HepG2 (cell line): ENCODE data around the gene KDM4E. TPM values are rescaled to one million over a fixed set of nuclear protein-coding genes. Genes with fewer than 3 reads are reported as not detected.

Experiments
- CTCF ChIP-seq: sonication (generic); formaldehyde crosslinking; IDR thresholded peaks from 2 replicates; pipeline ENCODE4 v1.5.0; 2020; ENCODE audit warnings: mild to moderate bottlenecking, missing genetic modification reagents, moderate library complexity
- DRAP1 ChIP-seq: IDR thresholded peaks from 2 replicates; pipeline ENCODE4 v1.6.1; 2016; ENCODE audit warnings: missing genetic modification reagents, missing compliant biosample characterization
- EED ChIP-seq: sonication (generic); formaldehyde crosslinking; IDR thresholded peaks from 2 replicates; pipeline ENCODE4 v1.5.0; 2020; ENCODE audit warnings: mild to moderate bottlenecking, missing genetic modification reagents
- FOXP1 ChIP-seq, 2 experiments: fragments of 450-650 bp in 1 of 2; IDR thresholded peaks; 2 replicates each; pipeline ENCODE4 v1.6.1; 2017 to 2018; ENCODE audit warnings: antibody characterized with exemption in 1 of 2
- GMEB2 ChIP-seq: IDR thresholded peaks from 2 replicates; pipeline ENCODE4 v1.6.1; 2016; ENCODE audit warnings: missing biosample characterization, missing genetic modification reagents, low read depth
- IKZF1 ChIP-seq: fragments of 450-650 bp; IDR thresholded peaks from 2 replicates; pipeline ENCODE4 v1.7.1; 2016
- NR2F2 ChIP-seq: IDR thresholded peaks from 2 replicates; pipeline ENCODE4 v1.6.1; 2012; ENCODE audit warnings: low read depth, inconsistent platforms, borderline replicate concordance
- PTBP1 ChIP-seq: fragments of 200-400 bp; formaldehyde crosslinking; IDR thresholded peaks from 2 replicates; pipeline ENCODE4 v1.6.1; 2018; ENCODE audit warnings: low read length, low read depth; ENCODE audit not compliant: poor library complexity, severe bottlenecking
- RBAK ChIP-seq: sonication (generic); formaldehyde crosslinking; IDR thresholded peaks from 2 replicates; pipeline ENCODE4 v1.5.1; 2020; ENCODE audit warnings: mild to moderate bottlenecking, missing genetic modification reagents
- SP1 ChIP-seq, 2 experiments: fragments of 450-650 bp in 1 of 2; sonication (generic) in 1 of 2; formaldehyde crosslinking in 1 of 2; IDR thresholded peaks; 2 replicates each; pipeline versions ENCODE4 v1.4.0 to v1.6.1; 2016 to 2020; ENCODE audit warnings: missing genetic modification reagents in 1 of 2
- ZFP1 ChIP-seq: IDR thresholded peaks from 2 replicates; pipeline ENCODE4 v1.6.1; 2016
- ZMAT3 ChIP-seq: sonication (generic); formaldehyde crosslinking; conservative IDR thresholded peaks from 2 replicates; pipeline ENCODE4 v1.7.0; 2021; ENCODE audit warnings: missing genetic modification reagents
- ZNF34 ChIP-seq: sonication (generic); formaldehyde crosslinking; IDR thresholded peaks from 2 replicates; pipeline ENCODE4 v1.4.0; 2020; ENCODE audit warnings: mild to moderate bottlenecking, missing genetic modification reagents, borderline replicate concordance
- ZNF362 ChIP-seq: sonication (generic); formaldehyde crosslinking; IDR thresholded peaks from 2 replicates; pipeline ENCODE4 v1.4.0; 2020; ENCODE audit warnings: missing genetic modification reagents, mild to moderate bottlenecking, borderline replicate concordance
- ZNF414 ChIP-seq: sonication (generic); formaldehyde crosslinking; IDR thresholded peaks from 2 replicates; pipeline ENCODE4 v1.5.0; 2020; ENCODE audit warnings: missing genetic modification reagents
- ZNF547 ChIP-seq: sonication (generic); formaldehyde crosslinking; IDR thresholded peaks from 2 replicates; pipeline ENCODE4 v1.5.1; 2020; ENCODE audit warnings: mild to moderate bottlenecking, missing genetic modification reagents
- ZNF691 ChIP-seq: sonication (generic); formaldehyde crosslinking; IDR thresholded peaks from 2 replicates; pipeline ENCODE4 v1.4.0; 2020; ENCODE audit warnings: missing genetic modification reagents, low read depth, mild to moderate bottlenecking, borderline replicate concordance
- ZNF720 ChIP-seq: sonication (generic); formaldehyde crosslinking; IDR thresholded peaks from 2 replicates; pipeline ENCODE4 v1.4.0; 2020; ENCODE audit warnings: missing genetic modification reagents
- ZNF747 ChIP-seq: sonication (generic); formaldehyde crosslinking; IDR thresholded peaks from 2 replicates; pipeline ENCODE4 v1.8.1; 2023; ENCODE audit warnings: missing genetic modification reagents, mild to moderate bottlenecking, borderline replicate concordance
- ZNF773 ChIP-seq: sonication (generic); formaldehyde crosslinking; IDR thresholded peaks from 2 replicates; pipeline ENCODE4 v1.4.0; 2020; ENCODE audit warnings: missing genetic modification reagents, borderline replicate concordance
- ZNF777 ChIP-seq: sonication (generic); formaldehyde crosslinking; IDR thresholded peaks from 2 replicates; pipeline ENCODE4 v1.4.0; 2020; ENCODE audit warnings: missing genetic modification reagents
- ZNF782 ChIP-seq: sonication (generic); formaldehyde crosslinking; IDR thresholded peaks from 2 replicates; pipeline ENCODE4 v1.4.0; 2020; ENCODE audit warnings: missing genetic modification reagents, mild to moderate bottlenecking, borderline replicate concordance
- polyA plus RNA-seq, 8 experiments: library from polyadenylated mRNA; depleted of rRNA in 3 of 8; stranded (reverse) in 7 of 8; unstranded in 1 of 8; fragments of >200 nt; fragmentation: Illumina TruSeq in 4 of 8; extraction: Trizol in 4 of 8; gene quantifications; 2 replicates each; pipeline versions ENCODE4 v1.2.1 to v1.2.3, GENCODE V29; 2011 to 2016; ENCODE audit warnings: low read depth in 4 of 8, missing spikeins in 1 of 8, mixed read lengths in 1 of 8; ENCODE audit not compliant: insufficient read depth in 1 of 8
- total RNA-seq, 5 experiments: library from RNA; depleted of rRNA; stranded (reverse); fragments of >200 nt; fragmentation: Illumina TruSeq; extraction: Trizol; gene quantifications; 2 replicates each; pipeline ENCODE4 v1.2.3, GENCODE V29; 2016; ENCODE audit warnings: low read depth in 1 of 5

KDM4E gene
- total and polyA plus RNA-seq, 2 of the 13 experiments (the other 11 are each of a cell fraction or from before 2014, with no cell fraction given), result not detected

GRCh38 chr11:95067039-95067840 is 42.2 kb downstream of the KDM4E start (continued):
- TF ChIP-seq PTBP1 (no peak), ZMAT3 (peak; percentile 43; the same call in 1 of the 2 replicates), ZFP1 (CRISPR knock-in tag) (no peak), CTCF (CRISPR knock-in tag) (peak; percentile 66), ZNF720 (no peak), ZNF362 (CRISPR knock-in tag) (peak; percentile 41; the same call in 1 of the 2 replicates), FOXP1 (IDR thresholded peaks at IDR 0.05) (no peak), FOXP1 (CRISPR knock-in tag; IDR thresholded peaks at IDR 0.05) (no peak), NR2F2 (no peak), ZNF691 (CRISPR knock-in tag) (peak; percentile 46; the same call in 1 of the 2 replicates), SP1 (IDR thresholded peaks at IDR 0.05) (no peak), SP1 (CRISPR knock-in tag; IDR thresholded peaks at IDR 0.05) (peak; percentile 60; the same call in 1 of the 2 replicates), ZNF777 (CRISPR knock-in tag) (peak; percentile 99), ZNF747 (0 out of 2 replicates have a peak, but pooled peaks have one; percentile 28), IKZF1 (no peak), ZNF414 (CRISPR knock-in tag) (no peak), GMEB2 (no peak), ZNF782 (peak; percentile 69; the same call in 1 of the 2 replicates), EED (CRISPR knock-in tag) (peak; percentile 62; the same call in 1 of the 2 replicates), RBAK (CRISPR knock-in tag) (no peak), DRAP1 (CRISPR knock-in tag) (peak; percentile 10; the same call in 1 of the 2 replicates), ZNF773 (CRISPR knock-in tag) (peak; percentile 70; the same call in 1 of the 2 replicates), ZNF547 (CRISPR knock-in tag) (peak; percentile 57; the same call in 1 of the 2 replicates), ZNF34 (CRISPR knock-in tag) (peak; percentile 90; the same call in 1 of the 2 replicates)
